ENCODE data around the gene MON1A.

DNA sequence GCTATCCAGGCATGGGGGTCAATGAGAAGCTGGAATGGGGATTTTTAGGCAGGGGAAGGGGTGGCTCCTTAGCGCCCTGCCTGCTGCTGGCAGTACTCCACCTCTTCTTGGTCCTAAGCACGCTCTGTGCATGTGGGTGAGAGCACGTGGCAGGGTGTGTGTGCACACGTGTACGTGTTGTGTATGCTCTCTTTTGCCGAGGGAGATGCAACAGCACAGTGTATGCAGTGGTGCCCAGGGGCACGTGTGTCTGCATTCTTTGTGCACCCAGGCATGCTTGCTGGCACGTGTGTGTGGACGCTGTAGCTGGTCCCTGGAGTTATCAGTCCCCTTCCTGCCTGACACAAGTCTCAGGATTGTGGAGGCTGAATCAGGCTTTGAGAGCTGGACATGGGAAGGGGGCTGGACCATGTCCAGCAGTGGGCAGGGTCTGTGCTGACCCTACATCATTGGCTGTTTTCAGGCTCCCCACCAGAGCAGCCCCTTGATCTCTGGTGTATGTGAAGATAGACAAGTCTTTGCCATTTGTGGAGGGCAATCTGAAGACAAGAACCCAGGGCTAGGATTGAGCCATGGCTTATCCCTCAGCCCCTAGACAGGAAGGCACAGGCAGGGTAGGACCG, 58.0 kb downstream of the MON1A start:
- TF ChIP-seq TAF1 (conservative IDR thresholded peaks at IDR 0.05) (no peak), MAX (IDR thresholded peaks at IDR 0.05) (no peak), SP1 (IDR thresholded peaks at IDR 0.05) (no peak), REST (IDR thresholded peaks at IDR 0.05) (no peak), FOXA1 (IDR thresholded peaks at IDR 0.05) (no peak), ATF3 (IDR thresholded peaks at IDR 0.05) (no peak)
- TF ChIP-seq, protein P1, sequence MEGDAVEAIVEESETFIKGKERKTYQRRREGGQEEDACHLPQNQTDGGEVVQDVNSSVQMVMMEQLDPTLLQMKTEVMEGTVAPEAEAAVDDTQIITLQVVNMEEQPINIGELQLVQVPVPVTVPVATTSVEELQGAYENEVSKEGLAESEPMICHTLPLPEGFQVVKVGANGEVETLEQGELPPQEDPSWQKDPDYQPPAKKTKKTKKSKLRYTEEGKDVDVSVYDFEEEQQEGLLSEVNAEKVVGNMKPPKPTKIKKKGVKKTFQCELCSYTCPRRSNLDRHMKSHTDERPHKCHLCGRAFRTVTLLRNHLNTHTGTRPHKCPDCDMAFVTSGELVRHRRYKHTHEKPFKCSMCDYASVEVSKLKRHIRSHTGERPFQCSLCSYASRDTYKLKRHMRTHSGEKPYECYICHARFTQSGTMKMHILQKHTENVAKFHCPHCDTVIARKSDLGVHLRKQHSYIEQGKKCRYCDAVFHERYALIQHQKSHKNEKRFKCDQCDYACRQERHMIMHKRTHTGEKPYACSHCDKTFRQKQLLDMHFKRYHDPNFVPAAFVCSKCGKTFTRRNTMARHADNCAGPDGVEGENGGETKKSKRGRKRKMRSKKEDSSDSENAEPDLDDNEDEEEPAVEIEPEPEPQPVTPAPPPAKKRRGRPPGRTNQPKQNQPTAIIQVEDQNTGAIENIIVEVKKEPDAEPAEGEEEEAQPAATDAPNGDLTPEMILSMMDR (IDR thresholded peaks at IDR 0.05; ENCODE audit: low read depth, low read length, missing input control), result no peak
- TF ChIP-seq, protein P2, sequence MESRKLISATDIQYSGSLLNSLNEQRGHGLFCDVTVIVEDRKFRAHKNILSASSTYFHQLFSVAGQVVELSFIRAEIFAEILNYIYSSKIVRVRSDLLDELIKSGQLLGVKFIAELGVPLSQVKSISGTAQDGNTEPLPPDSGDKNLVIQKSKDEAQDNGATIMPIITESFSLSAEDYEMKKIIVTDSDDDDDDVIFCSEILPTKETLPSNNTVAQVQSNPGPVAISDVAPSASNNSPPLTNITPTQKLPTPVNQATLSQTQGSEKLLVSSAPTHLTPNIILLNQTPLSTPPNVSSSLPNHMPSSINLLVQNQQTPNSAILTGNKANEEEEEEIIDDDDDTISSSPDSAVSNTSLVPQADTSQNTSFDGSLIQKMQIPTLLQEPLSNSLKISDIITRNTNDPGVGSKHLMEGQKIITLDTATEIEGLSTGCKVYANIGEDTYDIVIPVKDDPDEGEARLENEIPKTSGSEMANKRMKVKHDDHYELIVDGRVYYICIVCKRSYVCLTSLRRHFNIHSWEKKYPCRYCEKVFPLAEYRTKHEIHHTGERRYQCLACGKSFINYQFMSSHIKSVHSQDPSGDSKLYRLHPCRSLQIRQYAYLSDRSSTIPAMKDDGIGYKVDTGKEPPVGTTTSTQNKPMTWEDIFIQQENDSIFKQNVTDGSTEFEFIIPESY (IDR thresholded peaks at IDR 0.05), result no peak

All from liver (tissue), 3 donors.